Measurements from ENCODE around the gene CFDP1.

DNA sequence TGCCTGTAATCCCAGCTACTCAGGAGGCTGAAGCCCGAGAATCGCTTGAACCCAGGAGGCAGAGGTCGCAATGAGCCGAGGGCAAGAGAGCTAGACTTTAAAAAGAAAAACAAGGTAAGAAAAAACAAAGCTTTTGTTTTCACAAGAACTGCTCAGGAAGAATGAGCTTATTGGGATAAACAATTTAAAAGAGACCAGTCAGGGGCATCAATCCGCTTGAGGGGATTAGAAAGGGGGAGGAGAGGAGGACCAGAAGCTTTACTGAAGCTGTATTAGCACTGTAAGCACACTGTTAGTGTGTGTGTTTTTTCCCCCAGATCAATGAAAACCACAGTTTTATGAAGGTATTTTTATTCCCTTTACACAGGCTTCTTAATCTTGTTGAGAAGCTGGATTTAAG lies 22.4 kb upstream of the CFDP1 start:
- TF ChIP-seq, protein P1, sequence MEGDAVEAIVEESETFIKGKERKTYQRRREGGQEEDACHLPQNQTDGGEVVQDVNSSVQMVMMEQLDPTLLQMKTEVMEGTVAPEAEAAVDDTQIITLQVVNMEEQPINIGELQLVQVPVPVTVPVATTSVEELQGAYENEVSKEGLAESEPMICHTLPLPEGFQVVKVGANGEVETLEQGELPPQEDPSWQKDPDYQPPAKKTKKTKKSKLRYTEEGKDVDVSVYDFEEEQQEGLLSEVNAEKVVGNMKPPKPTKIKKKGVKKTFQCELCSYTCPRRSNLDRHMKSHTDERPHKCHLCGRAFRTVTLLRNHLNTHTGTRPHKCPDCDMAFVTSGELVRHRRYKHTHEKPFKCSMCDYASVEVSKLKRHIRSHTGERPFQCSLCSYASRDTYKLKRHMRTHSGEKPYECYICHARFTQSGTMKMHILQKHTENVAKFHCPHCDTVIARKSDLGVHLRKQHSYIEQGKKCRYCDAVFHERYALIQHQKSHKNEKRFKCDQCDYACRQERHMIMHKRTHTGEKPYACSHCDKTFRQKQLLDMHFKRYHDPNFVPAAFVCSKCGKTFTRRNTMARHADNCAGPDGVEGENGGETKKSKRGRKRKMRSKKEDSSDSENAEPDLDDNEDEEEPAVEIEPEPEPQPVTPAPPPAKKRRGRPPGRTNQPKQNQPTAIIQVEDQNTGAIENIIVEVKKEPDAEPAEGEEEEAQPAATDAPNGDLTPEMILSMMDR (conservative IDR thresholded peaks at IDR 0.05; ENCODE audit: low read depth, low read length): no peak
- TF ChIP-seq EZH2 (IDR thresholded peaks at IDR 0.05; ENCODE audit: borderline replicate concordance, low read depth, low read length, poor library complexity, severe bottlenecking): no peak
